ENCODE measurements around the gene TPCN2.
A peak's percentile ranks its signal among the peaks of the same experiment; 100 is the strongest.

Gene TPCN2

GRCh38 chr11:69111624-69112542 is 63.2 kb downstream of the TPCN2 start:
- no peak for DNase-seq (ENCODE audit: low read depth in 2 of 2)

DNA sequence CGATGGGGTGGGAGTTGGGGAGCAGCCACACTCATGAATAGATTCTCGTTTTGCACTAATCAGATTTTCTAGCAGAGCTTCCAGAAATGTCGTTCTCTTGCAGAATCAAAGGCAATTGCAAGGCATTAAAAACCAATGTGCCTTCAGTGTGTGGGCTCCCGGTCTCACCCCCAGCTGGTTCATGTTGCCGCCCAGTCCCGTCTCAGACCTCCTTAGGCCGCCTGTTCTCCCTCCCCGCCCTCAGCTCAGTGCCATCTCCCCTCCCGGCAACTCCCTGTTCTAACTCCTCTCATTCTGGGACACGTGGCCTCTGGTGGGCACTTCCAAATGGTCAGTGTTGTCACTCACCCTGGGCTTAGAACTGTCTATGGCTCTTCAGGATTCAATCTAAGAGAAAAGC is 64.5 kb downstream of the TPCN2 start:
- DNase-seq (ENCODE audit: low read depth in 2 of 2): no peak

DNA sequence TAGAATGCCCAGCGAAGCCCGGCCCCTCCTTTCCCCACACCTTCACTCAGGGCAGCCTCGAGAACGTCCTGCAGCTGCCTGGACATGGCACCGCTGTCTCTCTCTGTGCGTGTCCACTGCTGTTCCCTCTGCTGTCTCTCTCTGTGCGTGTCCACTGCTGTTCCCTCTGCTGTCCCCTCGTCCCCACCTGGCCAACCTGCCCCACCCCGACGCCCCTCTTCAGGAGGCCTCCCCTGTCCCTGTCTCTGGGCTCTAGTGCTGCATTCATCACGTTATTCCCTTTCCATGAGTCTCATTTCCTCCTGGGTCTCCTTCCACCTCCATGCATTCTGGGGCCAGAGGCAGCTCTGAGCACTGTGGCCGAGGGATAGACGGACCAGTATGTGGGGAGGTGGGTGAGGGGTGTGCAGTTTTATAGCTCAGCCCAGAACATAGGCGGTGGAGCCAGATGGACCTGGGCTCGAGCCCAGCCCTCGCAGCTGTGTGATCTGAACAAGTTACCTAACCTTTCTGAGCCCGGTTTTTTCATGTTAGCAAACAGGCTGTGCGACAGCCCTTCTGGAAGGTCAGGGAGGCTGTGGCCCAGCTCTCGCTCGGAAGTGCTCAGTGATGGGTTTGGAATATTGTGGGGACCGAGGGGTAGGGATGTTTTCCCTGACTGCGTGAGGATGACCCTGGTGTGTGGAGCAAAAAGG is 65.1 kb downstream of the TPCN2 start:
- no peak for DNase-seq (ENCODE audit: low read depth in 2 of 2)

DNA sequence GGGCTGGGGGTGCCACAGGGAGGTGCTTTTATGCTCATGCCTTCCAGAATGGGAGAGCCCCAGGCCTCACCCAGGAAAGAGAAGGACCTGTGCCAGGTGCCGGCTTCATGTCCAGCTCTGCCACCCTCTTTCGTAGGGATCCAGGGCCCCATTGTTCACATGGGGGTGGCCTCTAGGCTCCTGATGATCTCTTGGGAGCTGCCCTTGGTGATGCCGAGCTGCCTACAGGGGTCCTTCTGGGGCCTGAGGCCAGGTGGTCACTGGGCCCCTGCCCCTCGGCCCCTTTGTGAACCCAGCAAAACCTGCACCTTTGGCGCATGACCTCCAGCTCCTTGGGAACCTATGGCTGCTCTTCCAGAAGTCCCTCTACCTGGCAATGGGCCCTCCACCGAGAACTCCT is 65.6 kb downstream of the TPCN2 start:
- DNase-seq (ENCODE audit: low read depth in 2 of 2): no peak

- no peak for DNase-seq (ENCODE audit: low read depth in 2 of 2)
These were observed 66.2 kb downstream of the TPCN2 start for GRCh38 chr11:69114811-69115523.

DNA sequence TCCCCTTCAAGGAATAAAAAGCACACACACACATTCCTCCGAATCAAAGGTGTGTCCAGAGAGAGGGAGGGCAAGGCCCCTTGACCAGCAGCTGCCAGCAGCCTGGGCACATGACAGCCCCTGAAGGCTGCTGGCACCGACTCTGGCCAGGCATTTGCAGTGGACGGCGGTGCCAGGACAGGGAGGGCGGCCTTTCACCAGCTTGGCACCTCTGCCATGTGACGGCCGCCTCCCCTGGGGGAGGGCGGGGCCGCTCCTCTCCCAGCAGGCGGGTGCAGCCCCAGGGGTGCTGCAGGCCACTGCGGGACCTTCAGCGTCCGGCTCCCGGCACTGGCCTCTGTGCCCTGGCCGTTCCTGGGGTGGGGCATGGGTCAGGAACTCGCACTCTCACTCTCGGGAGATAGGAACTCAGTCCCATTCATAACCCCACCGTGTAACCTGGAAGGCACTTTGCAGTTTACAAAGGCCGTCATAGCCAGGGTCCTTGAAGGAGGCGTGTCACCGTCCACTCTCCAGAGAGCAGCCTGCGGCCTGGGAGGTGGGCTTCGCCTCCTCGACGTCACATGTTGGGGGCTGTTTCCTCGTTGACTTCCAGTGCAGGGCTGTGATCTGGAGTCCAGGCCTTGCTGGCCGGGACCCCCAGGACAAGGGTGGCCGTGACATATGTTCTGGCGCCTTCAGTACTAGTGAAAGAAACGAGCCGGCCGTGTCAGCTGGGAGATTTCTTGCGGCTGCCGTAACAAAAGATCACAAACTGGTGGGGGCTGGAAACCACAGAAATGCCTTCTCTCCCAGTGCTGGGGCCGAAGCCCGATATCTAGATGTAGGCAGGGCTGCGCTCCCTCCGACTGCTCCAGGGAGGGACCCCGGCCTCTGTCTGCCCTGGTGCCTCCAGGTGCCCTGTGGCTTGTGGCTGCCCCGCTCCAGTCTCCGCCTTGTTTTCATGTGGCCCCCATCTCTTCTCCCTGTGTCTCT is 67.1 kb downstream of the TPCN2 start:
- no peak for DNase-seq (ENCODE audit: low read depth in 2 of 2)

DNA sequence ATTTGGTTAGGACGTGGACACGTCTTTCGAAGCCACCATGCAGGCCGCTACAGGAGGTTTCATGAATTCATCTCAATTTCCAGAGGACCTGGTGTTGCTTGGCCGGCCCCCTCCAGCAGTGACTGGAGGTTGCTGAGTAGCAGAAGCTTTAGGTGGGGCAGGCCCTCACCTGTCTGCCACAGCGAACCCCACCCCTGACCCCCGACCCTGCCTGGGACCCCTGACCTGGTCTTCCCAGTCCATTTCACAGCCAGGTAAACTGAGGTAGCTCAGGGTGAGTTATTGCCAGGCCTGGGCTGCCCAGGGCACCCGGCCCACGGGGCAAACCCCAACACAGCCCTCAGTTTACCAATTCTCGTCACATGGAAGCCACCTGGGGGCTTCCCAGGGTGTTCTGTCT is 67.9 kb downstream of the TPCN2 start:
- no peak for DNase-seq (ENCODE audit: low read depth in 2 of 2)

DNA sequence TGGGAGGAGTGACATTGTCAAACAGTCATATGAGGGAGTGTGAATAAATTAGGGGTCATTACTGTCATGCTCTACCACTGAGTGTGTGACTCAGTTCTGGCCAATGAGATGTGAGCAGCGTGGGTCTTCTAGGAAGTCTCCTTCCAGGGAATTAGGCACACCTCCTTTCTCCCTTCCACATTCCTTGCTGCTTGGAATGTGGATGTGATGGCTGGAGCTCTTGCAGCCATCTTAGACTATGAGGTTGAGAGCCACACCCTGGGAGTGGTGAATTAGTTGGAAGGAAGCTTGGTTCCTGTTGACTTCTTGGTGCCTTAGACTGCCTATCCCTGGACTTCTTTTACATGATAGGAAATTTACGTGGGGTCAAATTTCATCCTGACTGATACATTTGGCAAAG is 70.5 kb downstream of the TPCN2 start:
- DNase-seq (ENCODE audit: low read depth in 2 of 2): no peak

DNA sequence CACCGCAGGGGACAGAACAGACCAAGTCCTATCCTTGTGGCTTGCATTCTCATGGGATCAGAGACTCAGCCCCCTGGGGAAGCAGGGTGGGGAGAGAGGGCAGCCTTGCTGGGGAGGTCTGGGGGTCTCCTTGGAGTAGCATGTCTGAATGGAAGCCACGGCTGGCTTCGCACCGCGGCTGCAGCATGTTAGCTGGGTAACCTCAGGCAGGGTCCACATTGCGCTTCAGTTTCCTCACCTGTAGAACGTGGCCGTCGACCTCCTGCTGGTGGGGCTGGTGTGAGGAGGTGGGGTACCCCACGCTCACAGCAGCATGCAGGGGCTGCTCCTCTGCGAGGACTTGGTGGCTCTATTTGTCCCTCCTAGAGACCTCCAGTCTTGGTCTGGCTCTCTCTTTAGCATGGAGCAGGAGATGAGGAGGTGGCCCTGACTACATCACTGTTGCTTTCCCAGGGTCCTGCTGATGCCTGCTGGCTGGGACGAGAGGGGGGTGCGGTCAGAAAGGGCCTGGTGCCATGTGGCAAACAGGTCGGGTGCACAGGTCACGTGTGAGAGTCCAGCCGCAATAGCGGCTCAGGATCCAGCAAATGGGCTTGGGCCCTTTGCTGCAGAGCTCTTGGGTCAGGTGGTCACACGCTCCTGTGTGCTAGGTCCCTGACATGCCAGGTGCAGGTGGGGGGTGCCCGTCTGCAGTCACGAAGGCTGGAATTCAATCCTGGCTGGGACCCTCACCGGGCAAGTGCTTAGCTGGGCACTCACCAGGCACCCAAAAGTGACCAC is 71.6 kb downstream of the TPCN2 start:
- DNase-seq (ENCODE audit: low read depth in 2 of 2): no peak

GRCh38 chr11:69121021-69121420 is 72.3 kb downstream of the TPCN2 start:
- DNase-seq (ENCODE audit: low read depth in 2 of 2): no peak

DNA sequence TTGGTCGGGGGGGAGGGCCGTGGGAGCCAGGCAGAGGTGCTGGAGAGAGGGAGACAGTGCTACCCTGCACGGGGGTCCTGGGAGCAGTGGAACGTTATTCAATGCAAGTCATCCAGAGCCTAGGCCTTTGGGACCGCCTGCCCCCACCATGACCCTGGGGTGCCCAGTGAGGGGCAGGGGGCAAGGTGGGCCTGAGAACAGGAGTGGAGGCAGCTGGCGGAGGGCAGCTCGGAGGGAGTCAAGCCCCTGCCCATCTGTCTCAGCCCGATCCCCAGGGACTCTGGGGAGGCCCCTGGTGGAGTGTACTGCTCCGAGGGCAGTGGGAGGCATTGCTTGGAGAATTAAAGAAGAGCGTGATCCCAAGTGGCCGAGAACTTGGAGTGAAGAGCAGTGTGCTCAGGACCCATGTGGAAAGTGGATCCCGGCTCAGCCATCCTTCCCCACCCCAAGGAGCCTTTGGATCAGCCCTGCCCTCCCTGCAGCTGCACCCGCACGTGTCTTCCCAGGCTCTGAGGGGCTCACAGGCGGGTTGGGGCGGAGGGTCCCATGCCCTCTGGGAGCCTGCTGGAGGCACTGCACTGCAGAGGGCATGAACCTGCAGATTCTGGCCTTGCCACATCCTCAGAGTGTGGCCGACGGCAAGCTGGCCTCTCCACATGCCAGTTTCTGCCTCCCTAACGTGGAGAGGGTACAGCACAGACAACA is 73.0 kb downstream of the TPCN2 start:
- DNase-seq (ENCODE audit: low read depth in 2 of 2): no peak

DNA sequence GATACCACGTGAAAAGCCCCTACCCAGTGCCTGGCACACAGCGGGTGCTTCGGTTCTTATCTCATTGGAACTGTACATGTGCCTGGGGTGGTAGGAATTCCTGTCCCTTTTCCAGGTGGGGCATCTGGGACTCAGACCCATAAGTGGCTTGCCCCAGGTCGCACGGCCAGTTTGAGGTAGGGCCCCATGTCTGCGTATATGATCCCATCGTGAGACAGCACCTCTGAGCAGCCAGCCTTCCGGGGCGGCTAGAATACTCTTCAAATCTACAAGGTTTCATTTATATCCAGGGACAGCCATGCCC is 73.5 kb downstream of the TPCN2 start:
- DNase-seq (ENCODE audit: low read depth in 2 of 2): no peak

GRCh38 chr11:69122630-69123431 is 74.1 kb downstream of the TPCN2 start:
- DNase-seq (ENCODE audit: low read depth in 2 of 2): peak; percentile 74 to 75

GRCh38 chr11:69123593-69124545 is 75.1 kb downstream of the TPCN2 start:
- DNase-seq (ENCODE audit: low read depth in 2 of 2): peak in 1 of 2 donors; percentile 22

GRCh38 chr11:69125861-69126260 is 77.1 kb downstream of the TPCN2 start:
- DNase-seq (ENCODE audit: low read depth in 2 of 2): no peak

- DNase-seq (ENCODE audit: low read depth in 2 of 2): no peak
These were observed 77.6 kb downstream of the TPCN2 start for GRCh38 chr11:69126286-69126685.

DNA sequence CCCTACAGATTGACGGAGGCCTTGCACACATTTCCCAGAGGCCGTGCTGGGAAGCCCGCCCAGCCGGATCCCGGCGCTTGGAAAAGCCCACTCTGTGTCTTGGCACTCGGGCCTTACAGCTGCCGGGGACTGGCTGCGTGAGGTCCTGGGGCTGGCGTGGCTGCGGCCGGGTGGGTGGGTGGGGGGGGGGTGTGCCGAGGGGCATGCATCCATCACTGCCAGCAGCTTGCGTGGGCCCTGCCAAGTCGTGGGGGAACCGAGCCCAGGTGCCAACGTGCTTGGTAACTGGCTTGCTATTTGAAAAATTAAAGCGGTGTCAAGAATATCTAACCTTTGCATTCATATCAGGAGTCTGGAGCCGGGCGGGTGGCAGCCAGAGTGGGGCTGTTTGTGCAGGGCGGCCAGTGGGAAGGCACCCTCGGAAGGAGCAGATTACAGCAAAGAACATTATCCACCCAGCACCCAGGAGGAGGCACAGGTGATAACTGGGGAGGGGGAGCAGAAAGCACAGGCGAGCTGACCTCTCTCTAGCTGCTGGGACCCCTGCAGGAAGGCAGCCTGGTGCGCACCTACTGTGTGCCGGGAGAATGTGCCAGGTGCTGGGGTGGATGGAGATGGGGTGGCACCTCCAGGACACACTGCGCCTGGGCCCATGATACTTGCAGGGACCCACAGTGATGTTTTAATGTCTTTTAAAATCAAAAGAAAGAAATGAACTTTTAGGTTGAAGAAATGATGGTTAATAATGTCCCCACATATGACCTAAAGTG is 78.5 kb downstream of the TPCN2 start:
- DNase-seq (ENCODE audit: low read depth in 2 of 2): no peak
